Esophagus squamous epithelium (tissue), 5 donors: ENCODE results near the gene PCSK4. TPM values are rescaled to one million over a fixed set of nuclear protein-coding genes. Genes with fewer than 3 reads are reported as not detected.
"Not testable (repeated sequence)": the region's sequence is repeated elsewhere in the genome, so short reads cannot be mapped to it uniquely, and the experiment has no call there.

ENCODE experiments used
- DNase-seq: peaks from one replicate; lab custom pipeline; 2025; lab: John Stamatoyannopoulos, UW
- H3K27ac ChIP-seq, 4 donors: fragments of 200-600 bp; sonication (generic); one replicate each; pipeline ENCODE4 v1.5.1; 2016 to 2019; ENCODE audit warnings: mild to moderate bottlenecking in 1 of 4
- H3K27me3 ChIP-seq, 4 donors: fragments of 200-600 bp; sonication (generic); 1 replicate in 3 of 4; 2 replicates in 1 of 4; pipeline versions ENCODE4 v1.5.1 to v1.6.0; 2017 to 2021; ENCODE audit warnings: antibody characterized with exemption in 1 of 4
- H3K36me3 ChIP-seq, 3 donors: fragments of 200-600 bp; sonication (generic); one replicate each; pipeline ENCODE4 v1.5.1; 2016 to 2019
- H3K4me1 ChIP-seq, 3 donors: fragments of 200-600 bp; sonication (generic); one replicate each; pipeline ENCODE4 v1.5.1; 2017 to 2019
- H3K4me3 ChIP-seq, 4 donors: fragments of 200-600 bp; sonication (generic); 1 replicate in 3 of 4; 2 replicates in 1 of 4; pipeline ENCODE4 v1.5.1; 2016 to 2019; ENCODE audit warnings: mild to moderate bottlenecking in 2 of 4, moderate library complexity in 1 of 4
- H3K9me3 ChIP-seq, 3 donors: fragments of 200-600 bp; sonication (generic); one replicate each; pipeline ENCODE4 v1.5.1; 2016 to 2019
- CTCF ChIP-seq, 6 experiments: fragments of 450-650 bp in 4 of 6; fragments of 200-600 bp in 2 of 6; sonication (generic) in 2 of 6; IDR thresholded peaks; one replicate each; pipeline ENCODE4 v1.5.1; 2016 to 2019; ENCODE audit warnings: antibody characterized with exemption in 6 of 6, mild to moderate bottlenecking in 4 of 6, moderate library complexity in 4 of 6
- POLR2A ChIP-seq, 4 donors: fragments of 450-650 bp; IDR thresholded peaks; one replicate each; pipeline ENCODE4 v1.6.1; 2017; ENCODE audit warnings: antibody characterized with exemption in 4 of 4, mild to moderate bottlenecking in 4 of 4, moderate library complexity in 3 of 4
- WGBS, 2 donors: methylation state at CpG; one replicate each; pipeline ENCODE4 v1.1.5; 2018; 5-methylcytosine and 5-hydroxymethylcytosine counted together
- intact Hi-C: fragments of 100-400 bp; cut with DNase I; formaldehyde crosslinking; loops from one replicate; pipeline ENCODE4 v1.15.0; 2022
- total RNA-seq, 4 donors: library from RNA; depleted of rRNA; stranded (reverse); fragments of >200 nt; gene quantifications; one replicate each; pipeline ENCODE4 v1.1.0, GENCODE V29; 2016
- donor health status: DM: yes; HTN: yes; CAD: no.

Gene PCSK4
- total RNA-seq, 4 donors from 2014 or later, result 0.35 to 5.5 (median 1.1) TPM

GRCh38 chr19:1522838-1523237 is 32.7 kb upstream of the PCSK4 start:
- TF ChIP-seq CTCF (IDR thresholded peaks at IDR 0.05) (no peak), POLR2A (IDR thresholded peaks at IDR 0.05) (no peak)
- no peaks in the 10 kb centered on the region for H3K9me3 ChIP-seq
- H3K36me3 ChIP-seq, result no peaks in the 10 kb centered on the region
- H3K27me3 ChIP-seq, result peaks cover 0 to 79% (median 12%) of the 10 kb centered on the region in 4 donors
- 21% methylated on average over 15 of the region's 18 CpGs; no CpG with 5 or more reads in 1 of the 2 donors for WGBS, 2 donors
- no peak overlapping the region for H3K4me3 ChIP-seq
- H3K4me1 ChIP-seq, result peaks cover 0 to 33% (median 10%) of the 10 kb centered on the region in 3 donors
- peak overlapping the region in 2 of 4 donors; percentile 39 to 44 for H3K27ac ChIP-seq
- no peak for DNase-seq
- intact Hi-C loops, result no loop called here

DNA sequence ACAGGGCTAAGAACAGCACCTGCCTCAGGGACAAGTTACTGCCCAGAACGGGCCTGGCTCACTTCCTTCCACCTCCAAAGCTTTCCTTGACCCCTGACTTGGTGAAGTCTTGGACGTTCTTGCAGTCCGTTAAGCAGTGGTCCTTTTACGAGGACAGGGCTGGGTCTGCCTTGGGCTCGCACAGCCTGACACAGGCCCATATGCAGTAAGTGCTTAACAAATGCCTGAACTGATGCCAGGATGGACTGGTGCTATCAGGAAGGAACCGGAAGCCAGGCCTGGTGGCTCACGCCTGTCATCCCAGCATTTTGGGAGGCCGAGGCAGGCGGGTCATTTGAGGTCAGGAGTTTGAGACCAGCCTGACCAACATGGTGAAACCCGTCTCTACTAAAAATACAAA is 31.9 kb upstream of the PCSK4 start:
- no peak overlapping the region for H3K4me3 ChIP-seq
- no peaks in the 10 kb centered on the region for H3K36me3 ChIP-seq
- intact Hi-C loops, result no loop called here
- peak overlapping the region in 2 of 4 donors; percentile 38 to 61 for H3K27ac ChIP-seq
- no peaks in the 10 kb centered on the region for H3K9me3 ChIP-seq
- DNase-seq, result no peak
- no peak for TF ChIP-seq CTCF (IDR thresholded peaks at IDR 0.05)
- no peak for TF ChIP-seq POLR2A (IDR thresholded peaks at IDR 0.05)
- WGBS, 2 donors, result 57 to 84% methylated on average over 6 of the region's 10 CpGs
- peaks cover 0 to 71% (median 12%) of the 10 kb centered on the region in 4 donors for H3K27me3 ChIP-seq
- peaks cover 0 to 33% (median 10%) of the 10 kb centered on the region in 3 donors for H3K4me1 ChIP-seq

GRCh38 chr19:1521636-1522035 is 31.5 kb upstream of the PCSK4 start:
- Histone ChIP-seq H3K4me3 (no peak overlapping the region), H3K27me3 (peaks cover 0 to 67% (median 12%) of the 10 kb centered on the region in 4 donors), H3K36me3 (no peaks in the 10 kb centered on the region), H3K9me3 (no peaks in the 10 kb centered on the region), H3K4me1 (peaks cover 0 to 33% (median 10%) of the 10 kb centered on the region in 3 donors), H3K27ac (peak overlapping the region in 3 of 4 donors; percentile 38 to 62 (median 61))
- no CpG with 5 or more reads among the region's 14 CpGs for WGBS, 2 donors
- TF ChIP-seq POLR2A (IDR thresholded peaks at IDR 0.05) (no peak), CTCF (IDR thresholded peaks at IDR 0.05) (no peak)
- DNase-seq, result no peak
- intact Hi-C loops, result no loop called here

DNA sequence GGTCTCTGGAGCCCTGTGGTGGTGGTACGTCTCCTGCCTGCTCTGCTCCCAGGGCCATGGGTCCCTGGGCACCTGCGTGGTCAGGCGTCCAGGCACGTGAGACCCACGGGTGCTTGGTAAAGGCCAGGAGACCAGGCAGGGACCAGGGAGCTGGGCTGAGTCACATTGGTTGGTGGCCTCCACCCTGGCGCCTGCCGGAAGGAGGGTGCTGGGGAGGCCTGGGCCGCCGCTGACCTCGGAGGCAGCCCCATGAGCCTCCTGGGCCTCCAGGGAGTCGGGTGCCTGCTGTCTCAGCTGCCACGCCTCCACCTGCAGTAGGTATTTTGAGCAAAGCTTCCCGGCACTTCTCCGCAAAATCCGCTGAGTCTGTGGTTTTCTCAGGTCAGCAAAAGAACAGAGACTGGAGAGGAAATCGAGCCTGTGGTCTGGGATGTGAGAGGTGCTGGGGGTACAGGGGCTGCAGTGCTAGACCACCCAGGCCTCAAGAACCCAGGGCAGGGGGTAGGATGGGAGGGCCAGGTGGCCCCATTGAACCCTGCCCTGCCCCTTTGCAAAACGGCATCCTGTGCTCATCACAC is 30.1 kb upstream of the PCSK4 start:
- intact Hi-C loops, result no loop called here
- Histone ChIP-seq H3K27me3 (peaks cover 0 to 58% (median 11%) of the 10 kb centered on the region in 4 donors), H3K9me3 (no peaks in the 10 kb centered on the region), H3K4me3 (no peak overlapping the region), H3K36me3 (no peaks in the 10 kb centered on the region), H3K4me1 (peaks cover 0 to 33% (median 10%) of the 10 kb centered on the region in 3 donors), H3K27ac (no peak overlapping the region)
- WGBS, 2 donors, result 51 to 88% methylated on average over 1 to 2 of the region's 17 CpGs
- DNase-seq, result no peak
- TF ChIP-seq CTCF (IDR thresholded peaks at IDR 0.05), result no peak
- TF ChIP-seq POLR2A (IDR thresholded peaks at IDR 0.05), result no peak

- Histone ChIP-seq H3K27me3 (peaks cover 0 to 58% (median 6%) of the 10 kb centered on the region in 4 donors), H3K4me1 (peaks cover 0 to 33% (median 10%) of the 10 kb centered on the region in 3 donors)
- H3K4me3 ChIP-seq, H3K27ac ChIP-seq, H3K9me3 ChIP-seq, intact Hi-C loops, H3K36me3 ChIP-seq, DNase-seq: not testable (repeated sequence)
- WGBS, 2 donors, result 73 to 83% methylated on average over 4 to 6 of the region's 8 CpGs
Observed at GRCh38 chr19:1519802-1520201, 29.7 kb upstream of the PCSK4 start.
